HEK293T (cell line): ENCODE data around the gene GPR160.

Source experiments
- ARNT ChIP-seq: fragments of 450-650 bp; IDR thresholded peaks from 2 replicates; pipeline ENCODE4 v1.6.1; 2017; ENCODE audit warnings: mild to moderate bottlenecking
- CTBP1 ChIP-seq: fragments of 450-650 bp; IDR thresholded peaks from 2 replicates; pipeline ENCODE4 v1.6.1; 2016; ENCODE audit warnings: borderline replicate concordance
- ELF4 ChIP-seq: fragments of 450-650 bp; IDR thresholded peaks from 2 replicates; pipeline ENCODE4 v1.6.1; 2017; ENCODE audit warnings: antibody characterized with exemption
- FOXM1 ChIP-seq: fragments of 450-650 bp; IDR thresholded peaks from 2 replicates; pipeline ENCODE4 v1.6.1; 2017; ENCODE audit warnings: mild to moderate bottlenecking, borderline replicate concordance
- NFRKB ChIP-seq: fragments of 450-650 bp; IDR thresholded peaks from 2 replicates; pipeline ENCODE4 v1.6.1; 2016; ENCODE audit warnings: mild to moderate bottlenecking, moderate library complexity
- PKNOX1 ChIP-seq: fragments of 450-650 bp; IDR thresholded peaks from 2 replicates; pipeline ENCODE4 v1.6.1; 2016

GRCh38 chr3:170128977-170129431 is 91.2 kb downstream of the GPR160 start:
- TF ChIP-seq CTBP1 (no peak), ELF4 (no peak), PKNOX1 (no peak), FOXM1 (no peak), NFRKB (no peak), ARNT (no peak)
